Muscle of back (tissue), 13 donors: ENCODE measurements around the gene UTP11. TPM values are rescaled to one million over a fixed set of nuclear protein-coding genes. Genes with fewer than 3 reads are reported as not detected.
"Not testable (repeated sequence)": the region's sequence is repeated elsewhere in the genome, so short reads cannot be mapped to it uniquely, and the experiment has no call there.

Source experiments
- DNase-seq, 3 donors: peaks; one replicate each; pipeline versions ENCODE4 v3.0.0 to v3.0.0-alpha.2; 2013
- long read RNA-seq, 9 donors: transcript quantifications; one replicate each; lab custom pipeline, GENCODE V29; 2026
- polyA plus RNA-seq, 10 donors: library from polyadenylated mRNA; unstranded; fragments of 120-200 nt; gene quantifications; one replicate each; pipeline ENCODE4 v1.2.1, GENCODE V29; 2013; ENCODE audit not compliant: insufficient read length in 10 of 10

Gene UTP11
- polyA plus RNA-seq = 100 to 1,000 TPM in 5 of 10 donors, 10 to 100 TPM in 5; 77.5 to 122 (median 101) TPM
- long read RNA-seq, donor 1, transcript UTP11-201 (8 exons, 2,019 nt) = major isoform, 50 of 62 reads
- long read RNA-seq, donor 1, partial matches to known transcripts = 11 of 62 reads
- long read RNA-seq, donor 1, other reads (novel, unspliced or antisense) = 0 of 62 reads
- long read RNA-seq, donor 2, transcript UTP11-201 (8 exons, 2,019 nt) = major isoform, 33 of 43 reads
- long read RNA-seq, donor 2, partial matches to known transcripts = 8 of 43 reads
- long read RNA-seq, donor 2, other reads (novel, unspliced or antisense) = 0 of 43 reads
- long read RNA-seq, donor 3 = 0 reads
- long read RNA-seq, donor 4, transcript UTP11-201 (8 exons, 2,019 nt) = major isoform, 35 of 43 reads
- long read RNA-seq, donor 4, partial matches to known transcripts = 6 of 43 reads
- long read RNA-seq, donor 4, other reads (novel, unspliced or antisense) = 0 of 43 reads
- long read RNA-seq, donor 5, transcript UTP11-201 (8 exons, 2,019 nt) = major isoform, 44 of 79 reads
- long read RNA-seq, donor 5, partial matches to known transcripts = 29 of 79 reads
- long read RNA-seq, donor 5, other reads (novel, unspliced or antisense) = 0 of 79 reads
- long read RNA-seq, donor 6, transcript UTP11-201 (8 exons, 2,019 nt) = major isoform, 55 of 70 reads
- long read RNA-seq, donor 6, transcript UTP11-204 (6 exons, 1,895 nt) = minor isoform, 5 of 70 reads
- long read RNA-seq, donor 6, partial matches to known transcripts = 10 of 70 reads
- long read RNA-seq, donor 6, other reads (novel, unspliced or antisense) = 0 of 70 reads
- long read RNA-seq, donor 7, transcript UTP11-201 (8 exons, 2,019 nt) = major isoform, 36 of 37 reads
- long read RNA-seq, donor 7, partial matches to known transcripts = 0 of 37 reads
- long read RNA-seq, donor 7, other reads (novel, unspliced or antisense) = 0 of 37 reads
- long read RNA-seq, donor 8, transcript UTP11-201 (8 exons, 2,019 nt) = major isoform, 23 of 24 reads
- long read RNA-seq, donor 8, partial matches to known transcripts = 0 of 24 reads
- long read RNA-seq, donor 8, other reads (novel, unspliced or antisense) = 0 of 24 reads
- long read RNA-seq, donor 9, transcript UTP11-201 (8 exons, 2,019 nt) = major isoform, 6 of 14 reads
- long read RNA-seq, donor 9, partial matches to known transcripts = 7 of 14 reads
- long read RNA-seq, donor 9, other reads (novel, unspliced or antisense) = 0 of 14 reads

GRCh38 chr1:38012363-38013226, at the start of gene UTP11:
UTP11 (plus strand) TSS chr1:38012734; CDS start chr1:38012803, 69 bp downstream.
- DNase-seq = peak; percentile 97 to 99 (median 99)

- not testable (repeated sequence) for DNase-seq
These were observed 48.4 kb upstream of the UTP11 start for GRCh38 chr1:37964106-37964505.

DNA sequence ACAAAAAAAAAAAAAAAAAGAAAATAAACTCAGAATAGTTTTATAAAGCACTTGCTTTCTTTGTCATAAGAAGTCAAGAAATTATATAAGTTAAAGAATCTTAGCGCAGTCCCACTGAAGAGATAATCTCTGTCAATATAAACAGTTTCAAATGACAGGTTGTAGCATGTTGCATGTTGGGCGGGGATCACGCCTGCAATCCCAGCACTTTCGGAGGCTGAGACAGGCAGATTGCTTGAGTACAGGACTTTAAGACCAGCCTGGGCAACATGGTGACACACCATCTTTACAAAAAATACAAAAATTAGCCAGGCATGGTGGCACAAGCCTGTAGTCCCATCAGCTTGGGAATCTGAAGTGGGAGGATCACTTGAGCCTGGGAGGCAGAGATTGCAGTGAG, 47.2 kb upstream of the UTP11 start:
- DNase-seq = no peak

- not testable (repeated sequence) for DNase-seq
These were observed 38.9 kb upstream of the UTP11 start for GRCh38 chr1:37973684-37974083.

DNA sequence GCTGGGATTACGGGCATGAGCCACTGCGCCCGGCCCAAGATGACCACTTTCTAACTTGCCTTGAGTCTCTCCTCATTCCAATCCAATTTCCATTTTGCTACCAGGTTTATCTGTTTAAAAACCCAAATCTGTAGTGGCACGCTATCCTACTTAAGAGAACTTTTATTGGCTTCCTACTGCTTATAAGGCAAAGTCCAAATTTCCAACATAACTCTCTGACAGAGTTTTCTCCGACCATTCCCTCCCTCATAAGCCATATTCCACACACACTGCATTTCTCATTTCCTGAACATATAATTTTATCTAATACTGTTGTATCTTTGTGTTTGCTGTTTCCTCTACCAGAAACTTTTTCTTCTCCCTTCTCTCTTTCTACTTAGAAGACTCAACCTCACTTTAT, 38.0 kb upstream of the UTP11 start:
- no peak for DNase-seq

DNA sequence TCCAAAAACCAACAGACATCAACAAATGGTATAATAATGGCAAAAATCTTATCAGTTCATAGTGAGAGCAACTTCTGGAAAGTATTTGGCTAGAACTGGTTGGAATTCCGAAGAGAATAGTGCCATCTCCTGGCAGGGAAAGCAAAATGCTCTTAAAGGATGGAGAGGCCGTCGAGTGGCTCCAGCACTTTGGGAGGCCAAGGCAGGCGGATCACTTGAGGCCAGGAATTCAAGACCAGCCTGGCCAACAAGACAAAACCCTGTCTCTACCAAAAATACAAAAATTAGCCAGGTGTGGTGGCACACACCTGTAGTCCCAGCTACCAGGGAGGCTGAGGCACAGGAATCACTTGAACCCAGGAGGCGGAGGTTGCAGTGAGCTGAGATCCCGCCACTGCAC, 37.5 kb upstream of the UTP11 start:
- not testable (repeated sequence) for DNase-seq

DNA sequence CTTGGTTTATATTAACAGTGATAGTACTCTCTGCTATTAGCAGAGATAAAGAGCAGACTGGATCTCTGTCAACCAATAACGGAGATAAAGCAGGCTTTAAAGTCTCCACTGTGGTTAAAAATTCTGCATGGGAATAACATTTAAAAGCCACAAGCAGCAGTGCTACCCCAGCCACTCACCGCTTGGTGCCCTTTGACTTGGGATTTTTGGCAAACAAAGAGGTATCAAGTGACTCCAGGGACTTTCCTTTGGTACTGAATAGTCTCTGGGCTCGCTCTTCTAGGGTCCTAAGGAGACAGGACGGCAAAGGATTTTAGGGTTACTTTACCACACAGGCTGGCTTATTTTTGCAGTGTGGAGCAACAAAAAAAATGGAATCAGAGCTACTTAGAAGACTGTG, 34.0 kb upstream of the UTP11 start:
- DNase-seq = no peak

DNA sequence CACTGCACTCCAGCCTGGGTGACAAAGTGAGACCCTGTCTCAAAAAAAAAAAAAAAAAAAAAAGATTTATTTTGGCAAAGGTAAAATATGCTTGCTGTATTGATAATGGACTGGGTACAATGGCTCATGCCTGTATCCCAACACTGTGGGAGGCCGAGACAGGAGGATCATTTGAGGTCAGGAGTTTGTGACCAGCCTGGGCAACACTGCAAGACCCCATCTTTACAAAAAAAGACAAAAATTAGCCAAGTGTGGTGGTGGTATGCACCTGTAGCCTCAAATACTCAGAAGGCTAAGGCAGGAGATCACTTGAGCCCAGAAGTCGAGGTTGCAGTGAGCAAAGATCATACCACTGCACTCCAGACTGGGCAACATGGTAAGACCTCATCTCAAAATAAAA, 29.0 kb upstream of the UTP11 start:
- DNase-seq = no peak

GRCh38 chr1:37987679-37988078, 24.9 kb upstream of the UTP11 start:
- no peak for DNase-seq

- no peak for DNase-seq
These were observed 23.1 kb upstream of the UTP11 start for GRCh38 chr1:37989361-37989930.

GRCh38 chr1:37994886-37995566, 17.5 kb upstream of the UTP11 start:
- peak in 1 of 3 donors; percentile 55 for DNase-seq

DNA sequence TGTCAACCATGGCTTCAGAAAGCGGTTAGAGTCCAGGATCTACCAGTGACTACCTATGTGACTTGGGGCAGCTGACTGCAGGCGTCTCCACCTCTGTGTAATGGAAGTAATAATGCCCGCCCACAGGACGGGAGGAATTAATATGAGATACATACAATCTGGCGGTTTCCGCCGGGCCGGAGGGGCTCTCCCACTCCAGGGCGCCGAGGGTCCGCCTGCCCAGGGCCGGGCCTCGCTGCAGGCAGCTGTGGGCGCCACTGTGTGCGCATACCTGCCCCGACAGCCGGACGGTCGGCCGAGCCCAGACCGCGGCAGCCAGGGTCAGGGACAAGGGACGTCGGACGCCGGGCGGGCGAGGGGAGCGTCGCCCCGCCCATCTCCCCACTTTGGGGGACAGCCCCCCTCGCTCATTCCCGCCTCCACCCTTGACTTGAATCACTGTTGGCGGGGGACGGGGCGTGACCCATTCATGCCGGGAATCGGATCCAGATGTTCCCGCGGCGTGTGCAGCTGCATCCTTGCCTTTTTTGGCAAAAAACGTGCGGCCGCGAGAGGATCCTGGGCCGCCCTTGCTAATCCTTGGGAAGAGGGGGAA, 16.7 kb upstream of the UTP11 start:
- peak; percentile 96 to 98 (median 96) for DNase-seq

GRCh38 chr1:37997256-37998088, 15.1 kb upstream of the UTP11 start:
- DNase-seq = no peak

DNA sequence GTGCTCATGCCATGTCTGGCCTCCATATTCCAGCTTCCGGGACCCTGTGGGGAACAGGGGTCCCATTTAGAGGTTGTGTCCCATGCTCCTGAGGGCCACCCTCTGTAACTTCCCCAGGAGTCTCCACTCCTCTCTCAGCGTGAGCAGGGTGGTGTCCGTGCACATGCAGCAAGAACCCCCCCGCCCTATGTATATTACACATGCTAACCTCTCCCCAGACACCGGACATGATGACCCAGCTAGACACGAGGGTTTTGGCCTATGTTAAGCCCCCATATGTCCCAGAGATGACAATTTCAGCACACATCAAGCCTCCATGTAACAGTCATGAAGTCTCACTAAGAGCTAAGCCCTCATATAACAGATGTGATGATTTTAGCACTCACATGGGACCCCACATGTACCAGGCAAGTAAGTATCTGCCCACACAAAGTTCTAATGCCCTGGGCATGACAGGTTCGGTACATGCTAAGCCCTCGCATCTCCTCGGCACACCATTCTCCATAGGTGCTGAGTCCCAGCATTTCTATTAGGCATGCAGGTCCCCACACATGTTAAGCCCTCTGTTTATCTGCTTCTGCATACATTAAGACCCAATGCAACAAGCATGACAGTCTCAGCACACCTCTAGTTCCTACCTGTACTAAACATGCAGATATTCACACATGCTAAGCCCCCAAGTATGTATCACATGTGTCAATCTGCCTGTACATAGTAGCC, 14.3 kb upstream of the UTP11 start:
- no peak for DNase-seq

- no peak for DNase-seq
These were observed 13.6 kb upstream of the UTP11 start for GRCh38 chr1:37998913-37999429.

- DNase-seq = peak; percentile 62 to 93 (median 81)
These were observed 12.9 kb upstream of the UTP11 start for GRCh38 chr1:37999430-38000232.

DNA sequence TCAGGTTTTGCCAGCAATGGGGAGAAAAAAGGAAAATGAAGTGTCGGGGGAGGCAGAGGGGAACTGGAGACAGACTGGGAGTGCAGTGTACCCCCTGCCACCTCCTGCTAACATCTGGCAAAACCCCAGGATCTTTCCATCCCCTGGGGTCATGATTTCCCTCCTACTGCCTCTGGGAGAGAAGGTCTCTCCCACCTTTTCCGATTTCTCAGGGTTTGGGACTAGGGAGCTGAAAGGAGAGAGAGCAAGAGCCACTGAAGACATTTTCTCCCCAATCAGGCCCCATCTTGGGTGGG, 12.4 kb upstream of the UTP11 start:
- DNase-seq = no peak
